Chondrocyte (in vitro differentiated cells): ENCODE measurements around the gene GATA6. TPM values are rescaled to one million over a fixed set of nuclear protein-coding genes. Genes with fewer than 3 reads are reported as not detected.
A peak's percentile ranks its signal among the peaks of the same experiment; 100 is the strongest.

Experiments
- DNase-seq: peaks from one replicate; pipeline ENCODE4 v3.0.0; 2021; ENCODE audit warnings: mixed read lengths, low spot score
- H3K27ac Mint-ChIP-seq: one replicate; pipeline ENCODE4 v1.8.0; 2021; ENCODE audit warnings: mild to moderate bottlenecking, moderate library complexity, mixed read lengths; ENCODE audit not compliant: unreplicated experiment
- H3K27me3 Mint-ChIP-seq: 2 replicates; pipeline ENCODE4 v1.8.0; 2021; ENCODE audit warnings: low read depth, mixed read lengths
- H3K36me3 Mint-ChIP-seq: 2 replicates; pipeline ENCODE4 v1.8.0; 2021; ENCODE audit warnings: low read depth, mixed read lengths
- H3K4me1 Mint-ChIP-seq: 2 replicates; pipeline ENCODE4 v1.8.0; 2021; ENCODE audit warnings: low read depth, mild to moderate bottlenecking, mixed read lengths
- H3K4me3 Mint-ChIP-seq: one replicate; pipeline ENCODE4 v1.8.0; 2021; ENCODE audit warnings: mild to moderate bottlenecking, moderate library complexity, mixed read lengths; ENCODE audit not compliant: unreplicated experiment
- H3K9me3 Mint-ChIP-seq: 2 replicates; pipeline ENCODE4 v1.8.0; 2021; ENCODE audit warnings: low read depth, mixed read lengths
- CTCF ChIP-seq: fragments of 200-600 bp; sonication (generic); IDR thresholded peaks from 2 replicates; pipeline ENCODE4 v1.5.0; 2021; ENCODE audit warnings: antibody characterized with exemption, mild to moderate bottlenecking, moderate library complexity
- total RNA-seq: library from RNA; stranded (reverse); gene quantifications from 3 replicates; pipeline ENCODE4 v1.2.1, GENCODE V29; 2021

The GATA6 gene
- total RNA-seq, 1 donor from 2014 or later = 13.1 TPM

GRCh38 chr18:22188559-22189267, 19.3 kb downstream of the GATA6 start:
- H3K4me1 Mint-ChIP-seq = peaks cover 24% of the 10 kb centered on the region
- DNase-seq = no peak
- H3K9me3 Mint-ChIP-seq = no peaks in the 10 kb centered on the region
- no peaks in the 10 kb centered on the region for H3K27me3 Mint-ChIP-seq
- TF ChIP-seq CTCF = no peak
- H3K4me3 Mint-ChIP-seq = no peak overlapping the region
- peaks cover 11% of the 10 kb centered on the region for H3K36me3 Mint-ChIP-seq
- no peak overlapping the region for H3K27ac Mint-ChIP-seq

- no peak for DNase-seq
- TF ChIP-seq CTCF = no peak
- H3K36me3 Mint-ChIP-seq = peaks cover 12% of the 10 kb centered on the region
- H3K9me3 Mint-ChIP-seq = no peaks in the 10 kb centered on the region
- H3K27ac Mint-ChIP-seq = peak overlapping the region; percentile 27
- no peak overlapping the region for H3K4me3 Mint-ChIP-seq
- no peaks in the 10 kb centered on the region for H3K27me3 Mint-ChIP-seq
- H3K4me1 Mint-ChIP-seq = peaks cover 33% of the 10 kb centered on the region
These were observed 20.2 kb downstream of the GATA6 start for GRCh38 chr18:22189449-22190166.

- no peak overlapping the region for H3K27ac Mint-ChIP-seq
- peaks cover 35% of the 10 kb centered on the region for H3K4me1 Mint-ChIP-seq
- peaks cover 7% of the 10 kb centered on the region for H3K36me3 Mint-ChIP-seq
- no peaks in the 10 kb centered on the region for H3K9me3 Mint-ChIP-seq
- no peak for TF ChIP-seq CTCF
- DNase-seq = no peak
- H3K27me3 Mint-ChIP-seq = no peaks in the 10 kb centered on the region
- H3K4me3 Mint-ChIP-seq = no peak overlapping the region
These were observed 21.9 kb downstream of the GATA6 start for GRCh38 chr18:22191346-22191695.

DNA sequence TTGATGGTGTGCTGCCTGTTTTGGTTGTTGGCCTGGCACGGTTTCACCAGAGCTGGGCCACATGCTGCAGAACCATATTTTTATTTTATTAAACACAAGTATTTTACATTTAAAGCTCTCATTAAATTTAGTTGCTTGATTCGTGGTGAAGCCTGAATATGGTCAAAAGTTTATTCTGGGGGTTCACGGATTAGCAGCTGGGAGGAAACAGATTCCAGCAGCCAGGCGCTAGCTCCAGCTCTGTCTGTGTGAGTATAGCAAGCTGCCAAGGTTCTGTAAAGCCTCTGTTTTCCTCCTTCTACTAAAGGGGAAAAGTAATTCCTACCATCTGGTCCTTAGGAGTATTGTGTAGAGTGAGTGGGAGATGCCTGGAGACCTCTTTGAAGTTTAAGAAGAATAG, 22.5 kb downstream of the GATA6 start:
- Mint-ChIP-seq H3K36me3 (peaks cover 7% of the 10 kb centered on the region), H3K9me3 (no peaks in the 10 kb centered on the region), H3K4me3 (no peak overlapping the region), H3K27ac (no peak overlapping the region), H3K27me3 (no peaks in the 10 kb centered on the region), H3K4me1 (peaks cover 35% of the 10 kb centered on the region)
- DNase-seq = no peak
- TF ChIP-seq CTCF = no peak

DNA sequence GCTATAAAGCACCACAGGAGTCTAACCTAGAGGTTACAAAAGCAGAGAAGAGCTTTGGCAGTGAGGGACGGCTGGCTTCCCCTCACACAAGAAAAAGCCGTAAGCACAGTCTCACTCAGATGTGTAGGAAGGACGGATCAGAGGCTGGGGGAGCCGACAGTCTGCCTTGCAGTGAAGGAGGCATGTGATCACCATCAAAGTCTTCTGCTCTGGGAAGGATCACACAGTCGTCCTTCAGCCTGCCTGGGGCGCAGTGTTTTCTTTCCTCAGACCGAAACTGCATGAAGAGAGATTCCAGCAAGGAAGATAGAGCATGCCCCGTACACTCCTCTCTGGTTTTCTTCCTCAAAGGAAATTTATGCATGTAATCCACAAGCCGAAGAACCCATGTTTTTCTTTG, 24.1 kb downstream of the GATA6 start:
- no peaks in the 10 kb centered on the region for H3K27me3 Mint-ChIP-seq
- H3K4me1 Mint-ChIP-seq = peaks cover 35% of the 10 kb centered on the region
- no peak for DNase-seq
- peak overlapping the region; percentile 72 for H3K4me3 Mint-ChIP-seq
- H3K27ac Mint-ChIP-seq = peak overlapping the region; percentile 91
- TF ChIP-seq CTCF = no peak
- no peaks in the 10 kb centered on the region for H3K9me3 Mint-ChIP-seq
- peaks cover 7% of the 10 kb centered on the region for H3K36me3 Mint-ChIP-seq
